GM19193 (cell line): ENCODE measurements around the gene SPECC1L.
A peak's percentile ranks its signal among the peaks of the same experiment; 100 is the strongest.

Experiments
- POLR2A ChIP-seq: IDR thresholded peaks from 4 replicates; pipeline ENCODE4 v1.6.1; 2011; ENCODE audit not compliant: insufficient read depth, insufficient read length; ENCODE audit errors: extremely low read depth

Gene SPECC1L

GRCh38 chr22:24393848-24394247 lies 123.2 kb downstream of the SPECC1L start:
- no peak for TF ChIP-seq POLR2A

- TF ChIP-seq POLR2A = no peak
Observed at GRCh38 chr22:24394254-24394653, 123.6 kb downstream of the SPECC1L start.

- TF ChIP-seq POLR2A = no peak
Observed at GRCh38 chr22:24398409-24398808, 127.8 kb downstream of the SPECC1L start.

GRCh38 chr22:24400034-24400725 lies 129.5 kb downstream of the SPECC1L start:
- TF ChIP-seq POLR2A = no peak

GRCh38 chr22:24400726-24401596 lies 130.3 kb downstream of the SPECC1L start:
- TF ChIP-seq POLR2A = peak; percentile 14

GRCh38 chr22:24401931-24402367 lies 131.3 kb downstream of the SPECC1L start:
- no peak for TF ChIP-seq POLR2A

- no peak for TF ChIP-seq POLR2A
Observed at GRCh38 chr22:24402460-24403192, 132.0 kb downstream of the SPECC1L start.

GRCh38 chr22:24403346-24403745 lies 132.7 kb downstream of the SPECC1L start:
- no peak for TF ChIP-seq POLR2A

- TF ChIP-seq POLR2A = no peak
Observed at GRCh38 chr22:24404561-24405275, 134.1 kb downstream of the SPECC1L start.

- TF ChIP-seq POLR2A = no peak
Observed at GRCh38 chr22:24405631-24406321, 135.1 kb downstream of the SPECC1L start.

- TF ChIP-seq POLR2A = no peak
Observed at GRCh38 chr22:24406322-24407277, 136.0 kb downstream of the SPECC1L start.

- no peak for TF ChIP-seq POLR2A
Observed at GRCh38 chr22:24407278-24407665, 136.6 kb downstream of the SPECC1L start.

- TF ChIP-seq POLR2A = no peak
Observed at GRCh38 chr22:24407884-24408283, 137.3 kb downstream of the SPECC1L start.

GRCh38 chr22:24408630-24409029 lies 138.0 kb downstream of the SPECC1L start:
- TF ChIP-seq POLR2A = no peak

- TF ChIP-seq POLR2A = no peak
Observed at GRCh38 chr22:24409707-24410106, 139.1 kb downstream of the SPECC1L start.
